GM19397 (cell line): ENCODE results near the gene OLIG1.

Experiments
- ATAC-seq: cut with Tn5 transposase; IDR thresholded peaks from one replicate; pipeline ENCODE4 v1.9.1; 2021; ENCODE audit warnings: mild to moderate bottlenecking, moderate library complexity; ENCODE audit not compliant: unreplicated experiment

The OLIG1 gene

DNA sequence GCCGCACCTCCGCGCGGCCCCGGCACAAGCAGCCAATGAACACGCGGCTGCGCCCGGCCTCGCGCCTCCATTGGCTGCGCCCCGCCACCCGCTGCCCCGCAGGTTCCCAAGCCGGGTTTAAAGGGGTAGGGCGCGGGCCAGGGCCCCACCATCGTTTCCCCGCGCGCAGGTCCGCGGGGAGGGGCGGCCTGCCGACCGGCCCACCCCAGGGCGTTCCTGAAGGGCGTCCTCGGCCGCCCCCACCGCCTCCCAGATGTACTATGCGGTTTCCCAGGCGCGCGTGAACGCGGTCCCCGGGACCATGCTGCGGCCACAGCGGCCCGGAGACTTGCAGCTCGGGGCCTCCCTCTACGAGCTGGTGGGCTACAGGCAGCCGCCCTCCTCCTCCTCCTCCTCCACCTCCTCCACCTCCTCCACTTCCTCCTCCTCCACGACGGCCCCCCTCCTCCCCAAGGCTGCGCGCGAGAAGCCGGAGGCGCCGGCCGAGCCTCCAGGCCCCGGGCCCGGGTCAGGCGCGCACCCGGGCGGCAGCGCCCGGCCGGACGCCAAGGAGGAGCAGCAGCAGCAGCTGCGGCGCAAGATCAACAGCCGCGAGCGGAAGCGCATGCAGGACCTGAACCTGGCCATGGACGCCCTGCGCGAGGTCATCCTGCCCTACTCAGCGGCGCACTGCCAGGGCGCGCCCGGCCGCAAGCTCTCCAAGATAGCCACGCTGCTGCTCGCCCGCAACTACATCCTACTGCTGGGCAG is at the start of gene OLIG1:
Gene OLIG1 (plus strand): TSS at position 148 of the 750 bp plus-strand sequence. CDS start 106 bp downstream, at position 254.
- ATAC-seq, result no peak

GRCh38 chr21:33020558-33021100 is 49.3 kb upstream of the OLIG1 start:
- ATAC-seq, result no peak

DNA sequence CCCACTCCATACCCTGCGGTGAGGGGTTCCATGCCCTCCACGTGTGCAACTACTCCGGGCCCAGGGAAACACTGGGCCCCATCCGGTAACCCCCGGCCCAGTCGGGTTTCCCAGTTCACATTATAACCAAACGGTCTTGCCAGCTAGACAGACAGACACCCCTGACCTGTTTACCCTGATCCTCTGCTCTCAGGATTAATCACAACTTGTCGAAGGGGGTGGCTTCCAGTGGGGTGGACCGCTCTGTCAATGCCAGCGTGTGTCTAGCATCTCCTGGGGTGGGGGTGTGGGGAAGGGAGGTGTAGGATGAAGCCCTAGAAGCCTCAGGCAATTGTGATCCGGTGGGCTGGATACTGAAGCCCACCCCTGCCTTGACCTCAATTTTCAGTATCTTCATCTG is 48.8 kb upstream of the OLIG1 start:
- no peak for ATAC-seq

DNA sequence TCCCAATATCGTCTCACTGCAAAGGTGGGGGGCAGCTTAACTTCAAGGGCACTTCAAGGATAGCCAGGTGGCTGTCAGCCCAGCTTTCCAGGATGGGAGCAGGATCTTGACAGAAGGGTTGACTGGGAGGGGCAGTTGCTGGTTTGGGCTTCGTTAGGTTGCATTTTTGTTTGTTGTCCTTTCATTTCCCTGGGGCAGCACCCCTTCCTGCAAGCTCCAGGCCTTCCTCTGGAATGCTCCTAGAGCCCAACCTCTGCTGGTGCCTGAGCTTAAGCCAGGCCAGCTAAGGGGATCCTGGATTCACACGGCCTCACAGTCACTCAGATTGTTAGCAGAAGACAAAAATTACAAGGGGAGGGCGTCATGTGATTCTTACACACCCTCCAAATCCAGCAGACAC is 48.3 kb upstream of the OLIG1 start:
- no peak for ATAC-seq

DNA sequence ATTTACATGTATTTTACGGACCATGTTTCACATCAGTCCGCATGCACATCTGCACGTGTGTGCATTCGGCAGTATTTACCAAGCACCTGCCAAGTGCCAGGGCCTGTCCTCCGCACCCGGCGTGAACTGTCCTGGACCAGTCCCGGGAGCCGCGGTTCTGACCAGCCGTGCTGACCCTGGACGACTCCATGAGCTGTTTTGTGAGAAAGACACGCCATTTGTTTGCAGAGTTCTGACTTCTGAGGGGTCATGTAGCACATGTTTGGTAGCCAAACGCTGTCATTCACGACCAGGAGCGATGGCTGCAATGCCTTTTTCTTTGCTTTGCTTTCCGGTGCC is 47.5 kb upstream of the OLIG1 start:
- ATAC-seq, result no peak

DNA sequence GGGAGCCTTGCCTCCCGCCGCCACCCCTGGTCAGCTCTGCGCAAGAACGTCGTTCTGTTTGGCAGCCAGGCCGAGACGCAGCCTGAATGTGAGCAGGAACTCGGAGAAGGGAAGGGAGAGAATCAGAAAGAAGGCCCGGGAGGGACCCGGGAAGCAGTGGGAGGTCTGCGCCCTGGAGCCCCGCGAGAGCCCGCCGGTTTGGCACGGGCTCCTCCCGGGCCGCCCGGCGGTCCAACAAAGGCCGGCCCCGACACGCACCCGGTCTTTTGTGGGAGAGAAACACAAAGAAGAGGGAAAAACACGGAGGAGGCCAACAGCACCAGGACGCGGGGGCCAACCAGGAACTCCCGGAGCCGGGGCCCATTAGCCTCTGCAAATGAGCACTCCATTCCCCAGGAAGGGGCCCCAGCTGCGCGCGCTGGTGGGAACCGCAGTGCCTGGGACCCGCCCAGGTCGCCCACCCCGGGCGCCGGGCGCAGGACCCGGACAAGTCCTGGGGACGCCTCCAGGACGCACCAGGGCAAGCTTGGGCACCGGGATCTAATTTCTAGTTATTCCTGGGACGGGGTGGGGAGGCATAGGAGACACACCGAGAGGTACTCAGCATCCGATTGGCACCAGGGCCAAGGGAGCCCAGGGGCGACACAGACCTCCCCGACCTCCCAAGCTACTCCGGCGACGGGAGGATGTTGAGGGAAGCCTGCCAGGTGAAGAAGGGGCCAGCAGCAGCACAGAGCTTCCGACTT is 46.9 kb upstream of the OLIG1 start:
- ATAC-seq, result no peak

DNA sequence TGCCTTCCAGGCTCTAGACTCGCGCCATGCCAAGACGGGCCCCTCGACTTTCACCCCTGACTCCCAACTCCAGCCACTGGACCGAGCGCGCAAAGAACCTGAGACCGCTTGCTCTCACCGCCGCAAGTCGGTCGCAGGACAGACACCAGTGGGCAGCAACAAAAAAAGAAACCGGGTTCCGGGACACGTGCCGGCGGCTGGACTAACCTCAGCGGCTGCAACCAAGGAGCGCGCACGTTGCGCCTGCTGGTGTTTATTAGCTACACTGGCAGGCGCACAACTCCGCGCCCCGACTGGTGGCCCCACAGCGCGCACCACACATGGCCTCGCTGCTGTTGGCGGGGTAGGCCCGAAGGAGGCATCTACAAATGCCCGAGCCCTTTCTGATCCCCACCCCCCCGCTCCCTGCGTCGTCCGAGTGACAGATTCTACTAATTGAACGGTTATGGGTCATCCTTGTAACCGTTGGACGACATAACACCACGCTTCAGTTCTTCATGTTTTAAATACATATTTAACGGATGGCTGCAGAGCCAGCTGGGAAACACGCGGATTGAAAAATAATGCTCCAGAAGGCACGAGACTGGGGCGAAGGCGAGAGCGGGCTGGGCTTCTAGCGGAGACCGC is 46.3 kb upstream of the OLIG1 start:
- ATAC-seq, result no peak

DNA sequence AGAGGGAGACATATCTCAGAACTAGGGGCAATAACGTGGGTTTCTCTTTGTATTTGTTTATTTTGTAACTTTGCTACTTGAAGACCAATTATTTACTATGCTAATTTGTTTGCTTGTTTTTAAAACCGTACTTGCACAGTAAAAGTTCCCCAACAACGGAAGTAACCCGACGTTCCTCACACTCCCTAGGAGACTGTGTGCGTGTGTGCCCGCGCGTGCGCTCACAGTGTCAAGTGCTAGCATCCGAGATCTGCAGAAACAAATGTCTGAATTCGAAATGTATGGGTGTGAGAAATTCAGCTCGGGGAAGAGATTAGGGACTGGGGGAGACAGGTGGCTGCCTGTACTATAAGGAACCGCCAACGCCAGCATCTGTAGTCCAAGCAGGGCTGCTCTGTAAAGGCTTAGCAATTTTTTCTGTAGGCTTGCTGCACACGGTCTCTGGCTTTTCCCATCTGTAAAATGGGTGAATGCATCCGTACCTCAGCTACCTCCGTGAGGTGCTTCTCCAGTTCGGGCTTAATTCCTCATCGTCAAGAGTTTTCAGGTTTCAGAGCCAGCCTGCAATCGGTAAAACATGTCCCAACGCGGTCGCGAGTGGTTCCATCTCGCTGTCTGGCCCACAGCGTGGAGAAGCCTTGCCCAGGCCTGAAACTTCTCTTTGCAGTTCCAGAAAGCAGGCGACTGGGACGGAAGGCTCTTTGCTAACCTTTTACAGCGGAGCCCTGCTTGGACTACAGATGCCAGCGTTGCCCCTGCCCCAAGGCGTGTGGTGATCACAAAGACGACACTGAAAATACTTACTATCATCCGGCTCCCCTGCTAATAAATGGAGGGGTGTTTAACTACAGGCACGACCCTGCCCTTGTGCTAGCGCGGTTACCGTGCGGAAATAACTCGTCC is 45.5 kb upstream of the OLIG1 start:
- ATAC-seq, result no peak

GRCh38 chr21:33025106-33025488 is 44.8 kb upstream of the OLIG1 start:
- no peak for ATAC-seq

DNA sequence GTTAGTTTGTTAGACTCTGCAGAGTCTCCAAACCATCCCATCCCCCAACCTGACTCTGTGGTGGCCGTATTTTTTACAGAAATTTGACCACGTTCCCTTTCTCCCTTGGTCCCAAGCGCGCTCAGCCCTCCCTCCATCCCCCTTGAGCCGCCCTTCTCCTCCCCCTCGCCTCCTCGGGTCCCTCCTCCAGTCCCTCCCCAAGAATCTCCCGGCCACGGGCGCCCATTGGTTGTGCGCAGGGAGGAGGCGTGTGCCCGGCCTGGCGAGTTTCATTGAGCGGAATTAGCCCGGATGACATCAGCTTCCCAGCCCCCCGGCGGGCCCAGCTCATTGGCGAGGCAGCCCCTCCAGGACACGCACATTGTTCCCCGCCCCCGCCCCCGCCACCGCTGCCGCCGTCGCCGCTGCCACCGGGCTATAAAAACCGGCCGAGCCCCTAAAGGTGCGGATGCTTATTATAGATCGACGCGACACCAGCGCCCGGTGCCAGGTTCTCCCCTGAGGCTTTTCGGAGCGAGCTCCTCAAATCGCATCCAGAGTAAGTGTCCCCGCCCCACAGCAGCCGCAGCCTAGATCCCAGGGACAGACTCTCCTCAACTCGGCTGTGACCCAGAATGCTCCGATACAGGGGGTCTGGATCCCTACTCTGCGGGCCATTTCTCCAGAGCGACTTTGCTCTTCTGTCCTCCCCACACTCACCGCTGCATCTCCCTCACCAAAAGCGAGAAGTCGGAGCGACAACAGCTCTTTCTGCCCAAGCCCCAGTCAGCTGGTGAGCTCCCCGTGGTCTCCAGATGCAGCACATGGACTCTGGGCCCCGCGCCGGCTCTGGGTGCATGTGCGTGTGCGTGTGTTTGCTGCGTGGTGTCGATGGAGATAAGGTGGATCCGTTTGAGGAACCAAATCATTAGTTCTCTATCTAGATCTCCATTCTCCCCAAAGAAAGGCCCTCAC is 44.2 kb upstream of the OLIG1 start, which contains the start of gene OLIG2:
Gene OLIG2 (plus strand): TSS at position 447 of the 954 bp plus-strand sequence. CDS start 928 bp downstream, outside the sequence.
- no peak for ATAC-seq

DNA sequence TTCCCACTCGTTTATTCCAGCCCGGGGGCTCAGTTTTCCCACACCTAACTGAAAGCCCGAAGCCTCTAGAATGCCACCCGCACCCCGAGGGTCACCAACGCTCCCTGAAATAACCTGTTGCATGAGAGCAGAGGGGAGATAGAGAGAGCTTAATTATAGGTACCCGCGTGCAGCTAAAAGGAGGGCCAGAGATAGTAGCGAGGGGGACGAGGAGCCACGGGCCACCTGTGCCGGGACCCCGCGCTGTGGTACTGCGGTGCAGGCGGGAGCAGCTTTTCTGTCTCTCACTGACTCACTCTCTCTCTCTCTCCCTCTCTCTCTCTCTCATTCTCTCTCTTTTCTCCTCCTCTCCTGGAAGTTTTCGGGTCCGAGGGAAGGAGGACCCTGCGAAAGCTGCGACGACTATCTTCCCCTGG is 43.5 kb upstream of the OLIG1 start:
- no peak for ATAC-seq

- ATAC-seq, result no peak
Observed at GRCh38 chr21:33026878-33027400, 43.0 kb upstream of the OLIG1 start.

DNA sequence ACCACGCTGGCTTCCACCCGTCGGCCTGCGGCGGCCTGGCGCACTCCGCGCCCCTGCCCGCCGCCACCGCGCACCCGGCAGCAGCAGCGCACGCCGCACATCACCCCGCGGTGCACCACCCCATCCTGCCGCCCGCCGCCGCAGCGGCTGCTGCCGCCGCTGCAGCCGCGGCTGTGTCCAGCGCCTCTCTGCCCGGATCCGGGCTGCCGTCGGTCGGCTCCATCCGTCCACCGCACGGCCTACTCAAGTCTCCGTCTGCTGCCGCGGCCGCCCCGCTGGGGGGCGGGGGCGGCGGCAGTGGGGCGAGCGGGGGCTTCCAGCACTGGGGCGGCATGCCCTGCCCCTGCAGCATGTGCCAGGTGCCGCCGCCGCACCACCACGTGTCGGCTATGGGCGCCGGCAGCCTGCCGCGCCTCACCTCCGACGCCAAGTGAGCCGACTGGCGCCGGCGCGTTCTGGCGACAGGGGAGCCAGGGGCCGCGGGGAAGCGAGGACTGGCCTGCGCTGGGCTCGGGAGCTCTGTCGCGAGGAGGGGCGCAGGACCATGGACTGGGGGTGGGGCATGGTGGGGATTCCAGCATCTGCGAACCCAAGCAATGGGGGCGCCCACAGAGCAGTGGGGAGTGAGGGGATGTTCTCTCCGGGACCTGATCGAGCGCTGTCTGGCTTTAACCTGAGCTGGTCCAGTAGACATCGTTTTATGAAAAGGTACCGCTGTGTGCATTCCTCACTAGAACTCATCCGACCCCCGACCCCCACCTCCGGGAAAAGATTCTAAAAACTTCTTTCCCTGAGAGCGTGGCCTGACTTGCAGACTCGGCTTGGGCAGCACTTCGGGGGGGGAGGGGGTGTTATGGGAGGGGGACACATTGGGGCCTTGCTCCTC is 42.3 kb upstream of the OLIG1 start:
- no peak for ATAC-seq

GRCh38 chr21:33028287-33028670 is 41.7 kb upstream of the OLIG1 start:
- ATAC-seq, result no peak

DNA sequence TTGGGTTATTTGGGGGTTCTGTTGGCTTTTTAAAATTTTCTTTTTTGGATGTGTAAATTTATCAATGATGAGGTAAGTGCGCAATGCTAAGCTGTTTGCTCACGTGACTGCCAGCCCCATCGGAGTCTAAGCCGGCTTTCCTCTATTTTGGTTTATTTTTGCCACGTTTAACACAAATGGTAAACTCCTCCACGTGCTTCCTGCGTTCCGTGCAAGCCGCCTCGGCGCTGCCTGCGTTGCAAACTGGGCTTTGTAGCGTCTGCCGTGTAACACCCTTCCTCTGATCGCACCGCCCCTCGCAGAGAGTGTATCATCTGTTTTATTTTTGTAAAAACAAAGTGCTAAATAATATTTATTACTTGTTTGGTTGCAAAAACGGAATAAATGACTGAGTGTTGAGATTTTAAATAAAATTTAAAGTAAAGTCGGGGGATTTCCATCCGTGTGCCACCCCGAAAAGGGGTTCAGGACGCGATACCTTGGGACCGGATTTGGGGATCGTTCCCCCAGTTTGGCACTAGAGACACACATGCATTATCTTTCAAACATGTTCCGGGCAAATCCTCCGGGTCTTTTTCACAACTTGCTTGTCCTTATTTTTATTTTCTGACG is 41.1 kb upstream of the OLIG1 start:
- no peak for ATAC-seq

- no peak for ATAC-seq
Observed at GRCh38 chr21:33029385-33029921, 40.5 kb upstream of the OLIG1 start.

DNA sequence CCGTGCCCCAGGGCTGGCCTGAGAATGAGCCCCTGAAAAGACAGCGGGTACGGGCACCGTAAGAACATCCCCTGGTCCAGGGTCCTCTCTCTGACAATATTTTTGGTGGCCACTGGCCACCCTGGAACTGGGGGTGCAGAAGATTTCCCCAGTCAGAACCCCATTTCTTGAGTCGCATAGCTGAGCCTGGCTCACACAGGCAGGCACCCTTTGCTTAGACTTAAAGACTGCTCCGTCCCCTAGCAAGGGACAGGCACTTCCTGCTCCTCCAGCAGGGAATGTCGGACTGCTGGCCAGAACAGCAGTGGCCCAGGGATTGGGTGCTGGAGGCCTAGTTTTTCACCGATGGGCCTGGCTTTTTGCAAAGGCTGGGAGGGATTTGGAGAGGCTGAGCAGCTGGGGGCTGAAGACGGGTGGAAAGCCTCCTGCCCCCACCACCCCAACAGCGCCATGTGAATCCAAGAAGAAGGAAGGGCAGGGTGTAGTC is 39.9 kb upstream of the OLIG1 start:
- no peak for ATAC-seq
